GM12878 (cell line): ENCODE results near the gene JAG2.

Experiments
- CHD1 ChIP-seq: IDR thresholded peaks from 2 replicates; pipeline ENCODE4 v1.6.1; 2012; ENCODE audit warnings: low read depth, low read length, improper control_type of control experiment
- CTCF ChIP-seq, 3 experiments: IDR thresholded peaks in 2 of 3; conservative IDR thresholded peaks in 1 of 3; 2 replicates each; pipeline ENCODE4 v1.5.1; 2011; ENCODE audit warnings: low read depth in 3 of 3, low read length in 3 of 3, mild to moderate bottlenecking in 3 of 3, control low read depth in 2 of 3, moderate library complexity in 2 of 3, inconsistent platforms in 1 of 3, mixed read lengths in 1 of 3; ENCODE audit not compliant: control insufficient read depth in 2 of 3, insufficient read depth in 1 of 3; ENCODE audit errors: extremely low read depth in 1 of 3
- FOXM1 ChIP-seq: IDR thresholded peaks from 2 replicates; pipeline ENCODE4 v1.6.1; 2012; ENCODE audit warnings: low read depth, mild to moderate bottlenecking, inconsistent platforms, low read length, moderate library complexity
- IKZF1 ChIP-seq: fragments of 450-650 bp; conservative IDR thresholded peaks from 2 replicates; pipeline ENCODE4 v1.6.1; 2017; ENCODE audit warnings: antibody characterized with exemption, mild to moderate bottlenecking
- POLR2A ChIP-seq: IDR thresholded peaks from 2 replicates; pipeline ENCODE4 v1.6.1; 2011; ENCODE audit warnings: low read depth, mild to moderate bottlenecking, low read length
- POLR2AphosphoS2 ChIP-seq: IDR thresholded peaks from 2 replicates; pipeline ENCODE4 v1.6.1; 2011; ENCODE audit warnings: low read depth, mild to moderate bottlenecking, low read length, improper control_type of control experiment, moderate library complexity
- POLR2AphosphoS5 ChIP-seq: IDR thresholded peaks from 2 replicates; pipeline ENCODE4 v1.6.1; 2011; ENCODE audit warnings: mild to moderate bottlenecking, low read length, inconsistent platforms
- ZZZ3 ChIP-seq: IDR thresholded peaks from 2 replicates; pipeline ENCODE4 v1.6.1; 2011; ENCODE audit warnings: low read depth; ENCODE audit not compliant: control insufficient read depth, insufficient read length

GRCh38 chr14:105198588-105198987, 30.0 kb upstream of the JAG2 start:
- no peak for TF ChIP-seq POLR2A
- no peak for TF ChIP-seq ZZZ3
- no peak for TF ChIP-seq POLR2AphosphoS2
- TF ChIP-seq IKZF1 = no peak
- TF ChIP-seq CTCF (IDR thresholded peaks at IDR 0.05 in 2 of 3, conservative IDR thresholded peaks at IDR 0.05 in 1 of 3; ENCODE audit: control insufficient read depth in 2 of 3, extremely low read depth in 1 of 3, insufficient read depth in 1 of 3, low read depth in 3 of 3, low read length in 3 of 3) = no peak
- no peak for TF ChIP-seq FOXM1
- TF ChIP-seq POLR2AphosphoS5 = no peak
- TF ChIP-seq CHD1 = no peak
